HepG2 (cell line): ENCODE measurements around the gene C9orf78. TPM values are rescaled to one million over a fixed set of nuclear protein-coding genes. Genes with fewer than 3 reads are reported as not detected.

ENCODE experiments used
- ATAC-seq: fragments of 200-7000 bp; cut with Tn5 transposase; 3 replicates; pipeline ENCODE4 v1.9.1; 2020; ENCODE audit warnings: mild to moderate bottlenecking, moderate library complexity
- BruUV-seq: library from RNA; stranded (reverse); fragments of 400-500 nt; replicated peaks from 2 replicates; lab custom pipeline; 2021; lab: Mats Ljungman, UMichigan
- CTCF ChIA-PET: fragments of 300-600 bp; formaldehyde crosslinking; extraction: SDS; loops from one replicate; lab custom pipeline; 2021; ENCODE audit warnings: low total read pairs, inconsistent platforms, low intra/inter-chr PET ratio; lab: Yijun Ruan, JAX
- POLR2A ChIA-PET: fragments of 350-600 bp; sonication (Branson Sonifier 250); formaldehyde crosslinking; loops from one replicate; lab custom pipeline; 2020; ENCODE audit warnings: antibody characterized with exemption, inconsistent platforms; lab: Yijun Ruan, JAX
- DNase-seq: peaks from one replicate; pipeline ENCODE4 v3.0.0-alpha.2; 2015; ENCODE audit warnings: low spot score
- FAIRE-seq: peaks from 3 replicates; lab custom pipeline; 2011; peaks lifted over from hg19 to GRCh38; lab: Jason Lieb, UNC
- H2AFZ ChIP-seq: one replicate; pipeline ENCODE4 v1.6.1; 2011; ENCODE audit warnings: low read length, inconsistent platforms
- H3K27ac ChIP-seq: fragments of 300-600 bp; 3 replicates; pipeline ENCODE4 v1.8.0; 2011; ENCODE audit warnings: mixed run types, mild to moderate bottlenecking, mixed read lengths, low read length, inconsistent platforms; ENCODE audit not compliant: insufficient read depth; ENCODE audit errors: extremely low read length
- H3K27me3 ChIP-seq, 2 experiments: fragments of 200-600 bp in 1 of 2; 2 replicates in 1 of 2; 3 replicates in 1 of 2; pipeline versions ENCODE4 v1.6.0 to v1.8.0; 2011; ENCODE audit warnings: low read length in 2 of 2, mild to moderate bottlenecking in 2 of 2, moderate library complexity in 2 of 2, inconsistent platforms in 1 of 2; ENCODE audit not compliant: insufficient read depth in 2 of 2, control insufficient read depth in 1 of 2
- H3K36me3 ChIP-seq, 2 experiments: fragments of 200-600 bp in 1 of 2; replicated peaks in 1 of 2; 2 replicates in 1 of 2; 3 replicates in 1 of 2; pipeline versions ENCODE4 v1.5.1 to v1.8.0; 2011; ENCODE audit warnings: low read length in 2 of 2, inconsistent platforms in 1 of 2; ENCODE audit not compliant: insufficient read depth in 2 of 2, control insufficient read depth in 1 of 2
- H3K4me1 ChIP-seq: 2 replicates; pipeline ENCODE4 v1.5.1; 2012; ENCODE audit warnings: low read length, inconsistent platforms; ENCODE audit not compliant: insufficient read depth
- H3K4me2 ChIP-seq: 2 replicates; pipeline ENCODE4 v1.6.0; 2011; ENCODE audit warnings: low read depth, low read length, inconsistent platforms
- H3K4me3 ChIP-seq, 3 experiments: fragments of 200-600 bp in 1 of 3; sonication (generic), shearing (Covaris generic) in 1 of 3; replicated peaks in 1 of 3; 2 replicates each; pipeline ENCODE4 v1.5.1; 2011 to 2016; ENCODE audit warnings: low read length in 3 of 3, inconsistent platforms in 2 of 3, low read depth in 2 of 3, mild to moderate bottlenecking in 2 of 3, control low read depth in 1 of 3, mixed read lengths in 1 of 3; ENCODE audit not compliant: insufficient read depth in 1 of 3
- H3K79me2 ChIP-seq: one replicate; pipeline ENCODE4 v1.6.1; 2011; ENCODE audit warnings: low read length, inconsistent platforms; ENCODE audit not compliant: insufficient read depth
- H3K9ac ChIP-seq: 2 replicates; pipeline ENCODE4 v1.6.0; 2011; ENCODE audit warnings: mild to moderate bottlenecking, low read depth, low read length, inconsistent platforms; ENCODE audit not compliant: insufficient read depth
- H3K9me3 ChIP-seq: 2 replicates; pipeline ENCODE4 v1.5.1; 2012; ENCODE audit warnings: mild to moderate bottlenecking, low read length
- H4K20me1 ChIP-seq: 2 replicates; pipeline ENCODE4 v1.6.0; 2011; ENCODE audit warnings: inconsistent platforms, mild to moderate bottlenecking, low read length, moderate library complexity; ENCODE audit not compliant: insufficient read depth
- AFF4 ChIP-seq: sonication (generic); formaldehyde crosslinking; IDR thresholded peaks from 2 replicates; pipeline ENCODE4 v1.4.0; 2020; ENCODE audit warnings: missing genetic modification reagents
- DR1 ChIP-seq: sonication (generic); formaldehyde crosslinking; IDR thresholded peaks from 2 replicates; pipeline ENCODE4 v1.8.0; 2021; ENCODE audit warnings: mild to moderate bottlenecking, missing genetic modification reagents, inconsistent platforms
- TEAD2 ChIP-seq: sonication (generic); formaldehyde crosslinking; IDR thresholded peaks from 2 replicates; pipeline ENCODE4 v1.9.0; 2021; ENCODE audit warnings: missing genetic modification reagents
- ZNF543 ChIP-seq: sonication (generic); formaldehyde crosslinking; IDR thresholded peaks from 2 replicates; pipeline ENCODE4 v1.4.0; 2020; ENCODE audit warnings: mild to moderate bottlenecking, missing genetic modification reagents
- ZNF709 ChIP-seq: sonication (generic); formaldehyde crosslinking; IDR thresholded peaks from 2 replicates; pipeline ENCODE4 v1.5.0; 2020; ENCODE audit warnings: mild to moderate bottlenecking, missing genetic modification reagents
- WGBS: methylation state at CpG from one replicate; pipeline ENCODE4 v1.1.6; 2017; ENCODE audit warnings: low lambda C conversion rate; 5-methylcytosine and 5-hydroxymethylcytosine counted together
- in situ Hi-C: cut with HindIII; loops from 2 replicates; pipeline ENCODE4 v1.10.0; 2017; ENCODE audit warnings: low pct_unique_long_range_greater_than_20kb; ENCODE audit not compliant: extremely low pct_ligation_motif_present
- intact Hi-C: fragments of 100-400 bp; cut with micrococcal nuclease; formaldehyde crosslinking; loops from one replicate; pipeline ENCODE4 v1.10.0; 2022; ENCODE audit not compliant: unreplicated experiment
- polyA plus RNA-seq, 8 experiments: library from polyadenylated mRNA; depleted of rRNA in 3 of 8; stranded (reverse) in 7 of 8; unstranded in 1 of 8; fragments of >200 nt; fragmentation: Illumina TruSeq in 4 of 8; extraction: Trizol in 4 of 8; gene quantifications; 2 replicates each; pipeline versions ENCODE4 v1.2.1 to v1.2.3, GENCODE V29; 2011 to 2016; ENCODE audit warnings: low read depth in 4 of 8, missing spikeins in 1 of 8, mixed read lengths in 1 of 8; ENCODE audit not compliant: insufficient read depth in 1 of 8
- total RNA-seq, 5 experiments: library from RNA; depleted of rRNA; stranded (reverse); fragments of >200 nt; fragmentation: Illumina TruSeq; extraction: Trizol; gene quantifications; 2 replicates each; pipeline ENCODE4 v1.2.3, GENCODE V29; 2016; ENCODE audit warnings: low read depth in 1 of 5

The C9orf78 gene
- total and polyA plus RNA-seq, 2 of the 13 experiments (the other 11 are each of a cell fraction or from before 2014, with no cell fraction given), result 18.4 to 35.5 TPM

GRCh38 chr9:129836311-129837007, 1.4 kb upstream of the C9orf78 start (continued):
- TF ChIP-seq AFF4 (CRISPR knock-in tag), result no peak
- TF ChIP-seq ZNF543, result no peak
- TF ChIP-seq DR1 (CRISPR knock-in tag), result no peak

- Histone ChIP-seq H3K9me3 (no peaks in the 10 kb centered on the region), H3K27me3 (no peaks in the 10 kb centered on the region; a peak in 1 of 5 replicates), H3K4me3 (peak overlapping the region; percentile 73 to 96 (median 94)), H3K36me3 (peaks cover under 1 to 5% of the 10 kb centered on the region in 2 experiments; a peak in 2 of 5 replicates), H2AFZ (no peak overlapping the region), H3K79me2 (peaks cover 9% of the 10 kb centered on the region), H3K9ac (peak overlapping the region; percentile 87), H4K20me1 (no peaks in the 10 kb centered on the region), H3K27ac (peak overlapping the region; percentile 60), H3K4me2 (peak overlapping the region; percentile 75), H3K4me1 (peaks cover 19% of the 10 kb centered on the region)
- no peak for FAIRE-seq
- ATAC-seq, result peak; percentile 28
- TF ChIP-seq ZNF709 (CRISPR knock-in tag) (0 out of 2 replicates have a peak, but pooled peaks have one; percentile 2), TEAD2 (no peak)
- in situ Hi-C loops (no loop called here), intact Hi-C loops (no loop called here)
- CTCF ChIA-PET, result no interaction called here
- DNase-seq, result no peak
- BruUV-seq, result TSS peak; percentile 63
- POLR2A ChIA-PET, result no interaction called here
- 2% methylated on average over 11 of the region's 19 CpGs for WGBS
These were observed 767 bp upstream of the C9orf78 start for GRCh38 chr9:129835860-129836223.
